Measurements from ENCODE around the gene CPED1.

- TF ChIP-seq, protein P1, sequence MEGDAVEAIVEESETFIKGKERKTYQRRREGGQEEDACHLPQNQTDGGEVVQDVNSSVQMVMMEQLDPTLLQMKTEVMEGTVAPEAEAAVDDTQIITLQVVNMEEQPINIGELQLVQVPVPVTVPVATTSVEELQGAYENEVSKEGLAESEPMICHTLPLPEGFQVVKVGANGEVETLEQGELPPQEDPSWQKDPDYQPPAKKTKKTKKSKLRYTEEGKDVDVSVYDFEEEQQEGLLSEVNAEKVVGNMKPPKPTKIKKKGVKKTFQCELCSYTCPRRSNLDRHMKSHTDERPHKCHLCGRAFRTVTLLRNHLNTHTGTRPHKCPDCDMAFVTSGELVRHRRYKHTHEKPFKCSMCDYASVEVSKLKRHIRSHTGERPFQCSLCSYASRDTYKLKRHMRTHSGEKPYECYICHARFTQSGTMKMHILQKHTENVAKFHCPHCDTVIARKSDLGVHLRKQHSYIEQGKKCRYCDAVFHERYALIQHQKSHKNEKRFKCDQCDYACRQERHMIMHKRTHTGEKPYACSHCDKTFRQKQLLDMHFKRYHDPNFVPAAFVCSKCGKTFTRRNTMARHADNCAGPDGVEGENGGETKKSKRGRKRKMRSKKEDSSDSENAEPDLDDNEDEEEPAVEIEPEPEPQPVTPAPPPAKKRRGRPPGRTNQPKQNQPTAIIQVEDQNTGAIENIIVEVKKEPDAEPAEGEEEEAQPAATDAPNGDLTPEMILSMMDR (IDR thresholded peaks at IDR 0.05): no peak
- no peak for TF ChIP-seq POLR2A (IDR thresholded peaks at IDR 0.05)
Measured at GRCh38 chr7:121099572-121099971, 111.1 kb downstream of the CPED1 start.

Data from tibial nerve (tissue), 3 donors.